Cardiac muscle cell (in vitro differentiated cells and primary cell): ENCODE data around the gene UVSSA. TPM values are rescaled to one million over a fixed set of nuclear protein-coding genes. Genes with fewer than 3 reads are reported as not detected.
"Not testable (repeated sequence)": the region's sequence is repeated elsewhere in the genome, so short reads cannot be mapped to it uniquely, and the experiment has no call there.

Experiments
- DNase-seq, 2 donors: peaks; one replicate each; pipeline versions ENCODE4 v3.0.0 to v3.0.0-alpha.2; 2010 to 2017; ENCODE audit warnings: low read depth in 1 of 2, low spot score in 1 of 2
- H3K27ac ChIP-seq: fragments of 200-600 bp; sonication (generic); 2 replicates; pipeline ENCODE4 v1.5.1; 2016
- H3K27me3 ChIP-seq: fragments of 200-600 bp; sonication (generic); 2 replicates; pipeline ENCODE4 v1.6.0; 2016; ENCODE audit warnings: control low read depth
- H3K36me3 ChIP-seq: fragments of 200-600 bp; sonication (generic); 2 replicates; pipeline ENCODE4 v1.5.1; 2016; ENCODE audit warnings: control low read depth
- H3K4me1 ChIP-seq: fragments of 200-600 bp; sonication (generic); 2 replicates; pipeline ENCODE4 v1.8.1; 2017; ENCODE audit warnings: low read depth, mild to moderate bottlenecking, mixed run types
- H3K4me3 ChIP-seq: fragments of 200-600 bp; sonication (generic); 2 replicates; pipeline ENCODE4 v1.5.1; 2016; ENCODE audit warnings: mild to moderate bottlenecking
- H3K9me3 ChIP-seq: fragments of 200-600 bp; sonication (generic); 2 replicates; pipeline ENCODE4 v1.5.1; 2017; ENCODE audit warnings: low read depth, mild to moderate bottlenecking, control low read depth
- polyA plus RNA-seq: library from polyadenylated mRNA; unstranded; fragments of >200 nt; fragmentation: Nextera tagmentation; extraction: Ambion mirVana; gene quantifications from 2 replicates; pipeline ENCODE4 v1.2.1, GENCODE V29; 2016
- total RNA-seq: library from RNA; depleted of rRNA; stranded (reverse); fragments of >200 nt; gene quantifications from 2 replicates; pipeline ENCODE4 v1.2.3, GENCODE V29; 2016
- TF ChIP-seq, protein P1 (sequence below): IDR thresholded peaks from 2 replicates; pipeline ENCODE4 v1.5.1; 2012; ENCODE audit warnings: low read depth, mild to moderate bottlenecking, low read length

Gene UVSSA
- total and polyA plus RNA-seq, 2 experiments from 2014 or later = 7.2 to 14.1 TPM

DNA sequence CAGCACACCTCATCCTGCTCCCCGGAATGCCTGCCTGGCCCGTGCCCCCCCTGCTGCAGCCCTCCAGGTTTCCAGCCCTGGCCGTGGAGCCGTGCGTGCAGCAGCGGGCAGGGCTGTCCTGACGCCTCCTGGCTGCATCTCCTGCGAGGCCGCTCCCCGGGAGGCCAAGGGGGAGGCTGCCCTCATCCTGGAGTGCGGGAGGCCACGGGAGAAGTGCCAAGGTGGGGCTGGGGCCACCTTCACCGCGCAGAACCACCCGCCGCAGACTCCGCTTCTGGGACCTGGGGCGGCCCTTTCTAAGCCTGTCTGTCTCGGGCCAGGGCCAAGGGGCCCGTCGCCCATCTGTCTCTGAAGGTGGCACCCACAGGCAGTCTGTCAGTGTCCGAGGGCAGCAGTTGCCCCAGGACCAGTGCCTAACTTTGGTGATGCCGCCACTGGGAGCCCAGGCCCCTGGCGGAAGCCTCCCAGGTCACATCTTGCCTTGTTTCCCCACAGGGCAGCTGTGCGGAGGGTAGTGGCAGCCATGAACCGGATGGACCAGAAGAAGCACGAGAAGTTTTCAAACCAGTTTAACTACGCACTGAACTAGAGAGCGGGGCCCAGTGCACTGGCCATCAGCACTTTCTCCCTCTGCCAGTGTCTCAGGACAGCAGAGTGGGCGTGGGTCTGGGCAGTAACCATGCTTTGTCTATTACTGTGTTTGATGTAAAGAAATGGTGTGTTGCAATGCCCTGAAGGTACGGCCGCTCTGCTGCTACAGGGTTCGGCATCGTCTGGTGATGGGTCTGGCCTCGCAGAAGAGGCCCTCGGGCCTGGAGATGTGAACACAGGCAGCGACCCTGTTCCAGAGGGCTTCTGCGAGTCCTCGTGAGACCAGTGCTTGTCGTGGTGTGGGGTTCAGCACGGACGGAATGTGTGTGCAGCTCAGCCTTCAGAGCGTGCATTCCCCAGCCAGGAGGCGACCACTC, 38.6 kb downstream of the UVSSA start:
- TF ChIP-seq, protein P1, sequence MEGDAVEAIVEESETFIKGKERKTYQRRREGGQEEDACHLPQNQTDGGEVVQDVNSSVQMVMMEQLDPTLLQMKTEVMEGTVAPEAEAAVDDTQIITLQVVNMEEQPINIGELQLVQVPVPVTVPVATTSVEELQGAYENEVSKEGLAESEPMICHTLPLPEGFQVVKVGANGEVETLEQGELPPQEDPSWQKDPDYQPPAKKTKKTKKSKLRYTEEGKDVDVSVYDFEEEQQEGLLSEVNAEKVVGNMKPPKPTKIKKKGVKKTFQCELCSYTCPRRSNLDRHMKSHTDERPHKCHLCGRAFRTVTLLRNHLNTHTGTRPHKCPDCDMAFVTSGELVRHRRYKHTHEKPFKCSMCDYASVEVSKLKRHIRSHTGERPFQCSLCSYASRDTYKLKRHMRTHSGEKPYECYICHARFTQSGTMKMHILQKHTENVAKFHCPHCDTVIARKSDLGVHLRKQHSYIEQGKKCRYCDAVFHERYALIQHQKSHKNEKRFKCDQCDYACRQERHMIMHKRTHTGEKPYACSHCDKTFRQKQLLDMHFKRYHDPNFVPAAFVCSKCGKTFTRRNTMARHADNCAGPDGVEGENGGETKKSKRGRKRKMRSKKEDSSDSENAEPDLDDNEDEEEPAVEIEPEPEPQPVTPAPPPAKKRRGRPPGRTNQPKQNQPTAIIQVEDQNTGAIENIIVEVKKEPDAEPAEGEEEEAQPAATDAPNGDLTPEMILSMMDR = no peak
- Histone ChIP-seq H3K36me3 (no peaks in the 10 kb centered on the region), H3K4me3 (no peak overlapping the region), H3K9me3 (no peaks in the 10 kb centered on the region), H3K27ac (no peak overlapping the region), H3K27me3 (no peaks in the 10 kb centered on the region), H3K4me1 (no peaks in the 10 kb centered on the region)
- DNase-seq = no peak

DNA sequence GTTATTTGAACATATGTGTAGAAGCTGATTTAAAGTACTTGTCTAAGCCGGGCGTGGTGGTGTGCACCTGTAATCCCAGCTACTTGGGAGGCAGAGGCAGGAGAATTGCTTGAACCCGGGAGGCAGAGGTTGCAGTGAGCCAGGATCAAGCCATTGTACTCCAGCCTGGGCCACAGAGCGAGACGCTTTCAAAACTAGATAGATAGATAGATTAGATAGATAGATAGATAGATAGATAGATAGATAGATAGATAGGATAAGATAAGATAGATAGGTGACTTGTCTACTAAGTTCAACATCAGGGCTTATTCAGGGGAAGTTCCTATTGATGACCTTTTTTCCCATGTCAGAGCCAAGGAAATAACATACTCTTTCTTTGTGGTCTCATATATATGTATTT, 46.4 kb downstream of the UVSSA start:
- DNase-seq, H3K27ac ChIP-seq, H3K4me3 ChIP-seq: not testable (repeated sequence)

DNA sequence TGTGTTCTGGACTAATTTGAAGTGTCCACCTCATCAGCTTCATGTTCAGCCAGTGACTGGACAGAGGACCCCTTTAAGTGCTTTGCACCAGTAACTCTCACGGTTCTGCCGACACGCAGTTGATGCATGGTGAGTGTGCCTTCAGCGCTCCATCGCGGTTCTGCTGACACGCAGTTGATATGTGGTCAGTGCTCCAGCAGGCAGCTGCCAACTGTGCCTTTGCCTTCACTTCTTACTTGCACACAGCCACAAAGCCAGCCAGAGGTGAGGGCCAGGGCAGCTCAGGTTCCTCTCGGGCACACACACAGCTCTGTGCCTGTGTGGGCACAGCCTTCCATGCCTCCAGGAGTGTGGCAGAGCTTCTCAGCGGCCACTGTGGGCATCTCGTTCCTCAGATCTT, 46.9 kb downstream of the UVSSA start:
- Histone ChIP-seq H3K36me3 (no peaks in the 10 kb centered on the region), H3K27me3 (no peaks in the 10 kb centered on the region), H3K9me3 (no peaks in the 10 kb centered on the region), H3K4me3 (no peak overlapping the region), H3K27ac (no peak overlapping the region), H3K4me1 (no peaks in the 10 kb centered on the region)
- TF ChIP-seq, protein P1 = no peak
- no peak for DNase-seq

More for the DNA sequence above, 46.4 kb downstream of the UVSSA start:
- not testable (repeated sequence) for H3K4me1 ChIP-seq, H3K27me3 ChIP-seq, H3K36me3 ChIP-seq, H3K9me3 ChIP-seq

DNA sequence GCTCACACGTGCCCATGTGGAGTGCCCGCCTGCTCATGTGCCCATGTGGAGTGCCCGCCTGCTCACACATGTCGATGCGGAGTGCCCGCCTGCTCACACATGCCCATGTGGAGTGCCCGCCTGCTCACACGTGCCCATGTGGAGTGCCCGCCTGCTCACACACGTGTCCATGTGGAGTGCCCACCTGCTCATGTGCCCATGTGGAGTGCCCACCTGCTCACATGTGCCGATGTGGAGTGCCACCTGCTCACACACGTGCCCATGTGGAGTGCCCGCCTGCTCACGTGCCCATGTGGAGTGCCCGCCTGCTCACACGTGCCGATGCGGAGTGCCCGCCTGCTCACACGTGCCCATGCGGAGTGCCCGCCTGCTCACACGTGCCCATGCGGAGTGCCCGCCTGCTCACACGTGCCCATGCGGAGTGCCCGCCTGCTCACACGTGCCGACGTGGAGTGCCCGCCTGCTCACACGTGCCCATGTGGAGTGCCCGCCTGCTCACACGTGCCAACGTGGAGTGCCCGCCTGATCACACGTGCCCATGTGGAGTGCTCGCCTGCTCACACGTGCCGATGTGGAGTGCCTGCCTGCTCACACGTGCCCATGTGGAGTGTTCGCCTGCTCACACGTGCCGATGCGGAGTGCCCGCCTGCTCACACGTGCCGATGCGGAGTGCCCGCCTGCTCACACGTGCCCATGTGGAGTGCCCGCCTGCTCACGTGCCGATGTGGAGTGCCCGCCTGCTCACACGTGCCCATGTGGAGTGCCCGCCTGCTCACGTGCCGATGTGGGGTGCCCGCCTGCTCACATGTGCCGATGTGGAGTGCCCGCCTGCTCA, 47.8 kb downstream of the UVSSA start:
- DNase-seq, H3K27me3 ChIP-seq, H3K4me3 ChIP-seq, H3K36me3 ChIP-seq, H3K27ac ChIP-seq, H3K4me1 ChIP-seq, H3K9me3 ChIP-seq: not testable (repeated sequence)

DNA sequence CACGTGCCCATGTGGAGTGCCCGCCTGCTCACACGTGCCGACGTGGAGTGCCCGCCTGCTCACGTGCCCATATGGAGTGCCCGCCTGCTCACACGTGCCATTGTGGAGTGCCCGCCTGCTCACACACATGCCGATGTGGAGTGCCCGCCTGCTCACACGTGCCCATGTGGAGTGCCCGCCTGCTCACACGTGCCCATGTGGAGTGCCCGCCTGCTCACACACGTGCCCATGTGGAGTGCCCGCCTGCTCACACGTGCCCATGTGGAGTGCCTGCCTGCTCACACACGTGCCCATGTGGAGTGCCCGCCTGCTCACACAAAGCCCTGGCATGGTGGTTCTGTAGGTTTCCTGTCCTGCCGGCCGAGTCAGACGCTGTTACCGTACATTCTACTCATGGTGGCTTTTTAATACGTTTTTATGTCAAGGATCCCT, 48.4 kb downstream of the UVSSA start:
- H3K4me1 ChIP-seq = not testable (repeated sequence)
- peaks cover 12% of the 10 kb centered on the region for H3K27me3 ChIP-seq

DNA sequence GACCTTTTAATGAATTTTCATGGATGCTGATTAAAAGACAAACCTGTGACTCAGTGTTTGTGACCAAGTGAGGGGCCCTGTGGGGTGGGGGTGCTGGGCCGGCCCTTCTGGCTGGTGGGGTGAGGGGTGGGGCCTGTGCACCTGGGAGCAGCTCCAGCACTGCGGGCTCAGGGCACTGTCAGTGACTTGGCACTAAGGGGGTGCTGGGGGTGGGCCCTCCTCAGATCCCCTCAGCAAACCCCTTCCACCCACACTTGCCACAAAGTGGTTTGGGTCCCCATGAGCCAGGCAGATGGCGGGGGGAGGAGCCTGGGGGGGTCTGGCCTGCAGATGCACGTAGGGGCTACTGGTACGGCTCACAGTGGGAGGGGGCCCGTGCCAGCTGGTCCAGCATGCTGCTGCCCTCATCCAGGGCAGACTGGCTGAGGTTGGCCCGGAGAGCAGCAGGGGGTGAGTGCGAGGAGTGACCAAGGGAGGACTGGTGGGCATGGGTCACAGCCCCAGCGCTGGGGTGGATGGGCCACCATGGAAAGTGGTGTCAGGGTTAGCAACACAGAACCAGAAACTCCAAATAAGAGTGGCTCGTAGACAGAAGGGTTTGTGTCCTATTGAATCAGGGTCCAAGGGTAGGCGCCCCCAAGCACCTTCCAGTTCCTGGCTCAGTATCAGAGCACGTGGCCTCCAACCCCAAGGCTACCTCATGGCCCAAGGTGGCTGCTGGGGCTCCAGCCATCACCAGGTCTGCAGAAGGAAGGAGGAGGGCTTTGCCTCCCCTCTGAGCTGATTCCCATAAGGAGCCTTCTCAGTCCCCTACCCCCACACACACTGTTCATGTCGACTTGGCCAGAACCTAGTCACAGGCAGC, 49.2 kb downstream of the UVSSA start:
- Histone ChIP-seq H3K9me3 (no peaks in the 10 kb centered on the region), H3K4me1 (no peaks in the 10 kb centered on the region), H3K27ac (no peak overlapping the region), H3K4me3 (no peak overlapping the region), H3K36me3 (no peaks in the 10 kb centered on the region), H3K27me3 (peaks cover 20% of the 10 kb centered on the region)
- TF ChIP-seq, protein P1 = no peak
- DNase-seq = no peak

More for the DNA sequence above, 48.4 kb downstream of the UVSSA start:
- H3K27ac ChIP-seq, DNase-seq, H3K4me3 ChIP-seq, H3K9me3 ChIP-seq, H3K36me3 ChIP-seq: not testable (repeated sequence)
